GM12892 (cell line): ENCODE data around the gene NADK.

ENCODE experiments used
- POLR2A ChIP-seq: IDR thresholded peaks from 2 replicates; pipeline ENCODE4 v1.6.1; 2011; ENCODE audit warnings: low read depth, low read length, control low read depth
- POLR2AphosphoS5 ChIP-seq: IDR thresholded peaks from 2 replicates; pipeline ENCODE4 v1.6.1; 2011; ENCODE audit warnings: low read depth, low read length, control low read depth
- TAF1 ChIP-seq: IDR thresholded peaks from 2 replicates; pipeline ENCODE4 v1.6.1; 2011; ENCODE audit warnings: low read depth, mild to moderate bottlenecking, control low read depth, low read length, borderline replicate concordance

DNA sequence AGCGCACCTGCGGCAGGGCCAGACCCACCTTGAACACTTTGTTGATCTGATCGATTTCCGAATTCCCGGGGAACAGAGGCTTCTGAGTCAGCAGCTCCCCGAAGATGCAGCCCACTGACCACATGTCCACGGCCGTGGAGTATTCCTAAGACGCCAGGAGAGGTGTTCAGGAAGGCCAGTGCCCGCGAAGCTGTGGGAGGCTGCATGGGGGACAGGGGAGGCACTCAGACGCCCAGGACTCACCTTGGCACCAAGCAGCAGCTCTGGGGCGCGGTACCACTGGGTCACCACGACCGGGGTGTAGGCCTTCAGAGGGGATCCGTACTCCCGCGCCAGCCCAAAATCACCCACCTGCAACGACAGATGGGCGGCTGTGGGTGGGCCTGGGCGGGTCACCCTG lies 74.5 kb downstream of the NADK start:
- no peak for TF ChIP-seq TAF1
- no peak for TF ChIP-seq POLR2AphosphoS5
- no peak for TF ChIP-seq POLR2A
